Body of pancreas (tissue), 4 donors: ENCODE data around the gene CLDN12.

Experiments used
- POLR2A ChIP-seq, 3 donors: fragments of 450-650 bp; IDR thresholded peaks; one replicate each; pipeline ENCODE4 v1.6.1; 2016; ENCODE audit warnings: antibody characterized with exemption in 3 of 3, mild to moderate bottlenecking in 2 of 3
- TF ChIP-seq, protein P1 (sequence below), 7 experiments: fragments of 450-650 bp in 4 of 7; fragments of 200-600 bp in 3 of 7; sonication (generic) in 3 of 7; IDR thresholded peaks; one replicate each; pipeline ENCODE4 v1.5.1; 2016 to 2019; ENCODE audit warnings: antibody characterized with exemption in 7 of 7

GRCh38 chr7:90391488-90391887 is 11.8 kb upstream of the CLDN12 start:
- TF ChIP-seq, protein P1, sequence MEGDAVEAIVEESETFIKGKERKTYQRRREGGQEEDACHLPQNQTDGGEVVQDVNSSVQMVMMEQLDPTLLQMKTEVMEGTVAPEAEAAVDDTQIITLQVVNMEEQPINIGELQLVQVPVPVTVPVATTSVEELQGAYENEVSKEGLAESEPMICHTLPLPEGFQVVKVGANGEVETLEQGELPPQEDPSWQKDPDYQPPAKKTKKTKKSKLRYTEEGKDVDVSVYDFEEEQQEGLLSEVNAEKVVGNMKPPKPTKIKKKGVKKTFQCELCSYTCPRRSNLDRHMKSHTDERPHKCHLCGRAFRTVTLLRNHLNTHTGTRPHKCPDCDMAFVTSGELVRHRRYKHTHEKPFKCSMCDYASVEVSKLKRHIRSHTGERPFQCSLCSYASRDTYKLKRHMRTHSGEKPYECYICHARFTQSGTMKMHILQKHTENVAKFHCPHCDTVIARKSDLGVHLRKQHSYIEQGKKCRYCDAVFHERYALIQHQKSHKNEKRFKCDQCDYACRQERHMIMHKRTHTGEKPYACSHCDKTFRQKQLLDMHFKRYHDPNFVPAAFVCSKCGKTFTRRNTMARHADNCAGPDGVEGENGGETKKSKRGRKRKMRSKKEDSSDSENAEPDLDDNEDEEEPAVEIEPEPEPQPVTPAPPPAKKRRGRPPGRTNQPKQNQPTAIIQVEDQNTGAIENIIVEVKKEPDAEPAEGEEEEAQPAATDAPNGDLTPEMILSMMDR (IDR thresholded peaks at IDR 0.05), result no peak
- TF ChIP-seq POLR2A (IDR thresholded peaks at IDR 0.05), result no peak
